HepG2 (cell line): ENCODE data around the gene C20orf204. TPM values are rescaled to one million over a fixed set of nuclear protein-coding genes. Genes with fewer than 3 reads are reported as not detected.

Experiments
- CENPX ChIP-seq: sonication (generic); formaldehyde crosslinking; IDR thresholded peaks from 2 replicates; pipeline ENCODE4 v1.9.0; 2021; ENCODE audit warnings: mild to moderate bottlenecking, missing genetic modification reagents, moderate library complexity
- E2F2 ChIP-seq: sonication (generic); formaldehyde crosslinking; IDR thresholded peaks from 2 replicates; pipeline ENCODE4 v1.4.0; 2020; ENCODE audit warnings: missing genetic modification reagents, borderline replicate concordance
- EZH2 ChIP-seq: conservative IDR thresholded peaks from 2 replicates; pipeline ENCODE4 v1.6.1; 2012; ENCODE audit warnings: mild to moderate bottlenecking, low read depth, low read length, moderate library complexity
- IKZF5 ChIP-seq: IDR thresholded peaks from 2 replicates; pipeline ENCODE4 v1.6.1; 2018; ENCODE audit warnings: missing genetic modification reagents, mild to moderate bottlenecking, missing compliant biosample characterization
- KAT8 ChIP-seq: IDR thresholded peaks from 2 replicates; pipeline ENCODE4 v1.6.1; 2016; ENCODE audit warnings: missing genetic modification reagents, missing compliant biosample characterization
- KDM1A ChIP-seq: IDR thresholded peaks from 2 replicates; pipeline ENCODE4 v1.6.1; 2016; ENCODE audit warnings: missing compliant biosample characterization
- MAX ChIP-seq: IDR thresholded peaks from 2 replicates; pipeline ENCODE4 v1.6.1; 2012; ENCODE audit warnings: inconsistent platforms
- MLLT10 ChIP-seq: sonication (generic); formaldehyde crosslinking; IDR thresholded peaks from 2 replicates; pipeline ENCODE4 v1.4.0; 2020; ENCODE audit warnings: missing genetic modification reagents
- NR2F2 ChIP-seq: IDR thresholded peaks from 2 replicates; pipeline ENCODE4 v1.6.1; 2012; ENCODE audit warnings: low read depth, inconsistent platforms, borderline replicate concordance
- RBM39 ChIP-seq: fragments of 200-400 bp; formaldehyde crosslinking; IDR thresholded peaks from one replicate; pipeline ENCODE4 v1.6.1; 2018; ENCODE audit warnings: antibody characterized with exemption, mild to moderate bottlenecking, low read depth, low read length; ENCODE audit not compliant: poor library complexity, severe bottlenecking
- SP2 ChIP-seq: sonication (generic); formaldehyde crosslinking; IDR thresholded peaks from 2 replicates; pipeline ENCODE4 v1.5.1; 2020; ENCODE audit warnings: mild to moderate bottlenecking, missing genetic modification reagents
- TEAD2 ChIP-seq: sonication (generic); formaldehyde crosslinking; IDR thresholded peaks from 2 replicates; pipeline ENCODE4 v1.9.0; 2021; ENCODE audit warnings: missing genetic modification reagents
- TGIF2 ChIP-seq: IDR thresholded peaks from 2 replicates; pipeline ENCODE4 v1.6.1; 2016; ENCODE audit warnings: control low read depth, missing compliant biosample characterization
- TMF1 ChIP-seq: sonication (generic); formaldehyde crosslinking; IDR thresholded peaks from 2 replicates; pipeline ENCODE4 v1.8.1; 2022; ENCODE audit warnings: low read depth, missing genetic modification reagents
- ZBTB10 ChIP-seq: sonication (generic); formaldehyde crosslinking; IDR thresholded peaks from 2 replicates; pipeline ENCODE4 v1.4.0; 2020; ENCODE audit warnings: missing genetic modification reagents, borderline replicate concordance
- ZBTB7B ChIP-seq: sonication (generic); formaldehyde crosslinking; IDR thresholded peaks from 2 replicates; pipeline ENCODE4 v1.4.0; 2020; ENCODE audit warnings: missing genetic modification reagents
- ZNF224 ChIP-seq: sonication (generic); formaldehyde crosslinking; IDR thresholded peaks from 2 replicates; pipeline ENCODE4 v1.5.0; 2020; ENCODE audit warnings: mild to moderate bottlenecking, missing genetic modification reagents
- ZNF317 ChIP-seq: sonication (generic); formaldehyde crosslinking; IDR thresholded peaks from 2 replicates; pipeline ENCODE4 v1.5.0; 2020; ENCODE audit warnings: mild to moderate bottlenecking, missing genetic modification reagents
- ZNF432 ChIP-seq: sonication (generic); formaldehyde crosslinking; IDR thresholded peaks from 2 replicates; pipeline ENCODE4 v1.5.0; 2020; ENCODE audit warnings: missing genetic modification reagents, mild to moderate bottlenecking, borderline replicate concordance
- ZNF597 ChIP-seq: sonication (generic); formaldehyde crosslinking; IDR thresholded peaks from 2 replicates; pipeline ENCODE4 v1.5.0; 2020; ENCODE audit warnings: missing genetic modification reagents
- ZNF674 ChIP-seq: sonication (generic); formaldehyde crosslinking; IDR thresholded peaks from 2 replicates; pipeline ENCODE4 v1.5.0; 2020; ENCODE audit warnings: low read depth, mild to moderate bottlenecking, missing genetic modification reagents
- polyA plus RNA-seq, 8 experiments: library from polyadenylated mRNA; depleted of rRNA in 3 of 8; stranded (reverse) in 7 of 8; unstranded in 1 of 8; fragments of >200 nt; fragmentation: Illumina TruSeq in 4 of 8; extraction: Trizol in 4 of 8; gene quantifications; 2 replicates each; pipeline versions ENCODE4 v1.2.1 to v1.2.3, GENCODE V29; 2011 to 2016; ENCODE audit warnings: low read depth in 4 of 8, missing spikeins in 1 of 8, mixed read lengths in 1 of 8; ENCODE audit not compliant: insufficient read depth in 1 of 8
- total RNA-seq, 5 experiments: library from RNA; depleted of rRNA; stranded (reverse); fragments of >200 nt; fragmentation: Illumina TruSeq; extraction: Trizol; gene quantifications; 2 replicates each; pipeline ENCODE4 v1.2.3, GENCODE V29; 2016; ENCODE audit warnings: low read depth in 1 of 5

Gene C20orf204
- total and polyA plus RNA-seq, 2 of the 13 experiments (the other 11 are each of a cell fraction or from before 2014, with no cell fraction given): 22.1 to 80.0 TPM

- TF ChIP-seq TEAD2 (CRISPR knock-in tag): no peak
- peak; percentile 28; the same call in 1 of the 2 replicates for TF ChIP-seq ZNF317 (CRISPR knock-in tag)
- TF ChIP-seq ZNF432: no peak
- peak; percentile 16; the same call in 1 of the 2 replicates for TF ChIP-seq ZBTB10 (CRISPR knock-in tag)
- TF ChIP-seq E2F2 (CRISPR knock-in tag): no peak
- 0 out of 2 replicates have a peak, but pooled peaks have one; percentile 62 for TF ChIP-seq TMF1
- TF ChIP-seq IKZF5: no peak
- 0 out of 2 replicates have a peak, but pooled peaks have one; percentile 81 for TF ChIP-seq TGIF2 (CRISPR knock-in tag)
- TF ChIP-seq MLLT10: no peak
- TF ChIP-seq ZBTB7B: no peak
- no peak; the same call in 1 of the 2 replicates for TF ChIP-seq ZNF674 (CRISPR knock-in tag)
- no peak for TF ChIP-seq ZNF597 (CRISPR knock-in tag)
- TF ChIP-seq KAT8: no peak
- TF ChIP-seq ZNF224 (CRISPR knock-in tag): peak; percentile 58; the same call in 1 of the 2 replicates
- peak; percentile 100 for TF ChIP-seq KDM1A (CRISPR knock-in tag)
- no peak for TF ChIP-seq RBM39
- TF ChIP-seq SP2: 0 out of 2 replicates have a peak, but pooled peaks have one; percentile 6
- no peak for TF ChIP-seq CENPX (CRISPR knock-in tag)
- TF ChIP-seq EZH2: no peak
- TF ChIP-seq NR2F2: no peak
- peak; percentile 21; the same call in 1 of the 2 replicates for TF ChIP-seq MAX
Observed at GRCh38 chr20:64055396-64055892, 19.5 kb downstream of the C20orf204 start (continued).
